WTC11 (cell line): ENCODE data around the gene CLASP2. TPM values are rescaled to one million over a fixed set of nuclear protein-coding genes. Genes with fewer than 3 reads are reported as not detected.

Experiments used
- ATAC-seq: fragments of 200-7000 bp; cut with Tn5 transposase; 2 replicates; pipeline ENCODE4 v1.10.0; 2021; ENCODE audit warnings: mild to moderate bottlenecking, moderate library complexity
- CTCF ChIA-PET: fragments of 300-600 bp; sonication (Branson Sonifier 250); formaldehyde crosslinking; loops from one replicate; lab custom pipeline; 2021; ENCODE audit warnings: antibody characterized with exemption; lab: Charles Lee
- POLR2A ChIA-PET: fragments of 350-600 bp; sonication (Branson Sonifier 250); formaldehyde crosslinking; loops from one replicate; lab custom pipeline; 2021; ENCODE audit warnings: antibody characterized with exemption; lab: Charles Lee
- DNase-seq: peaks from one replicate; pipeline ENCODE4 v3.0.0; 2021; ENCODE audit warnings: low spot score
- H3K27ac Mint-ChIP-seq: 2 replicates; pipeline ENCODE4 v1.8.0; 2021; ENCODE audit warnings: mixed read lengths
- H3K27me3 Mint-ChIP-seq: 2 replicates; pipeline ENCODE4 v1.8.0; 2021; ENCODE audit warnings: low read depth, mild to moderate bottlenecking, moderate library complexity, mixed read lengths
- H3K36me3 Mint-ChIP-seq: 2 replicates; pipeline ENCODE4 v1.8.0; 2021; ENCODE audit warnings: mixed read lengths
- H3K4me1 Mint-ChIP-seq: 2 replicates; pipeline ENCODE4 v1.8.0; 2022; ENCODE audit warnings: mixed read lengths
- H3K4me3 Mint-ChIP-seq: 2 replicates; pipeline ENCODE4 v1.8.0; 2021; ENCODE audit warnings: mild to moderate bottlenecking, moderate library complexity, mixed read lengths
- H3K9me3 Mint-ChIP-seq: 2 replicates; pipeline ENCODE4 v1.8.0; 2021; ENCODE audit warnings: mixed read lengths
- EMX1 ChIP-seq: fragments of 250-450 bp; sonication (Bioruptor Pico); IDR thresholded peaks from 2 replicates; pipeline ENCODE4 v1.8.0; 2021; ENCODE audit warnings: mild to moderate bottlenecking
- FOXK1 ChIP-seq: sonication (generic); formaldehyde crosslinking; IDR thresholded peaks from 2 replicates; pipeline ENCODE4 v1.8.0; 2022; ENCODE audit warnings: mild to moderate bottlenecking, moderate library complexity, missing genetic modification reagents
- FOXP4 ChIP-seq: sonication (generic); formaldehyde crosslinking; IDR thresholded peaks from 2 replicates; pipeline ENCODE4 v1.8.0; 2022; ENCODE audit warnings: mild to moderate bottlenecking, missing genetic modification reagents
- GTF2I ChIP-seq: fragments of 250-450 bp; sonication (Bioruptor Pico); conservative IDR thresholded peaks from 2 replicates; pipeline ENCODE4 v1.4.0; 2021; ENCODE audit warnings: mild to moderate bottlenecking
- HMGA2 ChIP-seq: fragments of 250-450 bp; sonication (Bioruptor Pico); IDR thresholded peaks from 2 replicates; pipeline ENCODE4 v1.4.0; 2021; ENCODE audit warnings: mild to moderate bottlenecking, moderate library complexity
- IRF2 ChIP-seq: sonication (generic); formaldehyde crosslinking; IDR thresholded peaks from 2 replicates; pipeline ENCODE4 v1.8.0; 2022; ENCODE audit warnings: low read depth, missing genetic modification reagents, borderline replicate concordance
- JUN ChIP-seq: sonication (generic); formaldehyde crosslinking; IDR thresholded peaks from 2 replicates; pipeline ENCODE4 v1.8.0; 2023; ENCODE audit warnings: mild to moderate bottlenecking, missing genetic modification reagents
- KAT7 ChIP-seq: sonication (generic); formaldehyde crosslinking; IDR thresholded peaks from 2 replicates; pipeline ENCODE4 v1.8.1; 2023; ENCODE audit warnings: missing genetic modification reagents, mild to moderate bottlenecking, borderline replicate concordance
- MAX ChIP-seq: sonication (generic); formaldehyde crosslinking; IDR thresholded peaks from 2 replicates; pipeline ENCODE4 v1.8.0; 2022; ENCODE audit warnings: mild to moderate bottlenecking, missing genetic modification reagents
- NFATC4 ChIP-seq: fragments of 250-450 bp; sonication (Bioruptor Pico); IDR thresholded peaks from 2 replicates; pipeline ENCODE4 v1.9.0; 2021; ENCODE audit warnings: mild to moderate bottlenecking
- NFE2L1 ChIP-seq: sonication (generic); formaldehyde crosslinking; IDR thresholded peaks from 2 replicates; pipeline ENCODE4 v1.8.1; 2023; ENCODE audit warnings: missing genetic modification reagents
- NR3C1 ChIP-seq: sonication (generic); formaldehyde crosslinking; conservative IDR thresholded peaks from 2 replicates; pipeline ENCODE4 v1.8.1; 2023; ENCODE audit warnings: low read depth, mild to moderate bottlenecking, missing genetic modification reagents
- PREB ChIP-seq: sonication (generic); formaldehyde crosslinking; IDR thresholded peaks from 2 replicates; pipeline ENCODE4 v1.8.1; 2022; ENCODE audit warnings: mild to moderate bottlenecking, missing genetic modification reagents, moderate library complexity, borderline replicate concordance
- RORB ChIP-seq: fragments of 250-450 bp; sonication (Bioruptor Pico); IDR thresholded peaks from 2 replicates; pipeline ENCODE4 v1.9.0; 2021; ENCODE audit warnings: mild to moderate bottlenecking
- SMAD4 ChIP-seq: sonication (generic); formaldehyde crosslinking; IDR thresholded peaks from 2 replicates; pipeline ENCODE4 v1.8.0; 2022; ENCODE audit warnings: mild to moderate bottlenecking, missing genetic modification reagents
- TCF7 ChIP-seq: sonication (generic); formaldehyde crosslinking; IDR thresholded peaks from 2 replicates; pipeline ENCODE4 v1.8.0; 2022; ENCODE audit warnings: mild to moderate bottlenecking, low read depth, missing genetic modification reagents, moderate library complexity
- ZBTB21 ChIP-seq: sonication (generic); formaldehyde crosslinking; IDR thresholded peaks from 2 replicates; pipeline ENCODE4 v1.8.1; 2023; ENCODE audit warnings: mild to moderate bottlenecking, missing genetic modification reagents, borderline replicate concordance
- ZMAT4 ChIP-seq: fragments of 250-450 bp; sonication (Bioruptor Pico); IDR thresholded peaks from 2 replicates; pipeline ENCODE4 v1.9.0; 2021; ENCODE audit warnings: mild to moderate bottlenecking
- ZNF281 ChIP-seq: sonication (generic); formaldehyde crosslinking; IDR thresholded peaks from 2 replicates; pipeline ENCODE4 v1.8.0; 2023; ENCODE audit warnings: mild to moderate bottlenecking, missing genetic modification reagents
- ZNF416 ChIP-seq: fragments of 250-450 bp; sonication (Bioruptor Pico); IDR thresholded peaks from 2 replicates; pipeline ENCODE4 v1.9.0; 2021; ENCODE audit warnings: mild to moderate bottlenecking, inconsistent platforms
- ZNF425 ChIP-seq: fragments of 250-450 bp; sonication (Bioruptor Pico); conservative IDR thresholded peaks from 2 replicates; pipeline ENCODE4 v1.9.0; 2021; ENCODE audit warnings: mild to moderate bottlenecking
- ZNF512 ChIP-seq: sonication (generic); formaldehyde crosslinking; IDR thresholded peaks from 2 replicates; pipeline ENCODE4 v1.8.1; 2022; ENCODE audit warnings: missing genetic modification reagents, borderline replicate concordance
- total RNA-seq: library from RNA; stranded (reverse); gene quantifications from 3 replicates; pipeline ENCODE4 v1.2.3, GENCODE V29; 2021

Gene CLASP2
- total RNA-seq, 1 experiment from 2014 or later = 56.7 TPM

- CTCF ChIA-PET = interaction anchor here (1.6 kb wide), 1 partner anchor 158 kb away, joined by 6 read pairs; no protein-coding TSS in a partner anchor
- Mint-ChIP-seq H3K36me3 (no peaks in the 10 kb centered on the region), H3K4me1 (no peaks in the 10 kb centered on the region), H3K4me3 (no peak overlapping the region), H3K9me3 (no peaks in the 10 kb centered on the region), H3K27me3 (no peaks in the 10 kb centered on the region), H3K27ac (no peak overlapping the region)
- ATAC-seq (no peak), DNase-seq (no peak)
- POLR2A ChIA-PET = no interaction called here
- no peak for TF ChIP-seq PREB (CRISPR knock-in tag)
- TF ChIP-seq KAT7 (CRISPR knock-in tag) = no peak
- no peak for TF ChIP-seq ZMAT4
- no peak for TF ChIP-seq JUN (CRISPR knock-in tag)
- no peak for TF ChIP-seq RORB (CRISPR knock-in tag)
- TF ChIP-seq EMX1 (CRISPR knock-in tag) = no peak
- no peak for TF ChIP-seq ZNF512
- TF ChIP-seq NFATC4 (CRISPR knock-in tag) = no peak
- TF ChIP-seq GTF2I (CRISPR knock-in tag) = no peak
- no peak for TF ChIP-seq TCF7
- no peak for TF ChIP-seq ZNF281 (CRISPR knock-in tag)
Observed at GRCh38 chr3:33629219-33629618, 88.8 kb downstream of the CLASP2 start.

- Mint-ChIP-seq H3K4me1 (no peaks in the 10 kb centered on the region), H3K27ac (no peak overlapping the region), H3K4me3 (no peak overlapping the region), H3K36me3 (peaks cover 3% of the 10 kb centered on the region), H3K27me3 (no peaks in the 10 kb centered on the region), H3K9me3 (no peaks in the 10 kb centered on the region)
- ATAC-seq (no peak), DNase-seq (no peak)
- ChIA-PET CTCF (no interaction called here), POLR2A (no interaction called here)
- TF ChIP-seq FOXK1 (CRISPR knock-in tag) (no peak), NFE2L1 (no peak), ZBTB21 (CRISPR knock-in tag) (no peak), FOXP4 (no peak), ZNF425 (CRISPR knock-in tag) (no peak), NR3C1 (no peak), PREB (CRISPR knock-in tag) (no peak), SMAD4 (no peak), HMGA2 (CRISPR knock-in tag) (no peak), IRF2 (CRISPR knock-in tag) (no peak), MAX (CRISPR knock-in tag) (no peak), ZNF416 (CRISPR knock-in tag) (no peak)
Observed at GRCh38 chr3:33624756-33625155, 93.3 kb downstream of the CLASP2 start.
